Measurements from ENCODE around the gene HSPA12A.

HSPA12A gene

GRCh38 chr10:116747325-116747724 is 5.0 kb upstream of the HSPA12A start:
- ChIA-PET CTCF (no interaction called here), POLR2A (no interaction called here)
- H3K4me3 ChIP-seq (ENCODE audit: low read depth, low read length), result no peak overlapping the region
- H3K4me1 ChIP-seq (ENCODE audit: control insufficient read depth, insufficient read depth, low read length), result no peaks in the 10 kb centered on the region; the same call in 1 of the 2 replicates
- no peak overlapping the region for H3K27ac ChIP-seq (ENCODE audit: extremely low read depth, low read depth, low read length)
- H3K9me3 ChIP-seq (ENCODE audit: control insufficient read depth, insufficient read depth, low read depth, low read length), result no peaks in the 10 kb centered on the region
- TF ChIP-seq IKZF3 (tag by site-specific recombination; IDR thresholded peaks at IDR 0.05), result no peak
- no peak for TF ChIP-seq KLF7 (tag by site-specific recombination; IDR thresholded peaks at IDR 0.05; ENCODE audit: borderline replicate concordance)
- no peak for TF ChIP-seq ZBTB1 (tag by site-specific recombination; IDR thresholded peaks at IDR 0.05)
- TF ChIP-seq, protein P1, sequence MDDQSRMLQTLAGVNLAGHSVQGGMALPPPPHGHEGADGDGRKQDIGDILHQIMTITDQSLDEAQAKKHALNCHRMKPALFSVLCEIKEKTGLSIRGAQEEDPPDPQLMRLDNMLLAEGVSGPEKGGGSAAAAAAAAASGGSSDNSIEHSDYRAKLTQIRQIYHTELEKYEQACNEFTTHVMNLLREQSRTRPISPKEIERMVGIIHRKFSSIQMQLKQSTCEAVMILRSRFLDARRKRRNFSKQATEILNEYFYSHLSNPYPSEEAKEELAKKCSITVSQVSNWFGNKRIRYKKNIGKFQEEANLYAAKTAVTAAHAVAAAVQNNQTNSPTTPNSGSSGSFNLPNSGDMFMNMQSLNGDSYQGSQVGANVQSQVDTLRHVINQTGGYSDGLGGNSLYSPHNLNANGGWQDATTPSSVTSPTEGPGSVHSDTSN (CRISPR knock-in tag; IDR thresholded peaks at IDR 0.05), result no peak
- TF ChIP-seq, protein P2, sequence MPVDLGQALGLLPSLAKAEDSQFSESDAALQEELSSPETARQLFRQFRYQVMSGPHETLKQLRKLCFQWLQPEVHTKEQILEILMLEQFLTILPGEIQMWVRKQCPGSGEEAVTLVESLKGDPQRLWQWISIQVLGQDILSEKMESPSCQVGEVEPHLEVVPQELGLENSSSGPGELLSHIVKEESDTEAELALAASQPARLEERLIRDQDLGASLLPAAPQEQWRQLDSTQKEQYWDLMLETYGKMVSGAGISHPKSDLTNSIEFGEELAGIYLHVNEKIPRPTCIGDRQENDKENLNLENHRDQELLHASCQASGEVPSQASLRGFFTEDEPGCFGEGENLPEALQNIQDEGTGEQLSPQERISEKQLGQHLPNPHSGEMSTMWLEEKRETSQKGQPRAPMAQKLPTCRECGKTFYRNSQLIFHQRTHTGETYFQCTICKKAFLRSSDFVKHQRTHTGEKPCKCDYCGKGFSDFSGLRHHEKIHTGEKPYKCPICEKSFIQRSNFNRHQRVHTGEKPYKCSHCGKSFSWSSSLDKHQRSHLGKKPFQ (tag by site-specific recombination; IDR thresholded peaks at IDR 0.05), result no peak
- TF ChIP-seq ZNF658 (tag by site-specific recombination; IDR thresholded peaks at IDR 0.05), result no peak
- TF ChIP-seq ZSCAN30 (tag by site-specific recombination; IDR thresholded peaks at IDR 0.05), result no peak
- TF ChIP-seq ZEB2 (tag by site-specific recombination; IDR thresholded peaks at IDR 0.05), result no peak
- TF ChIP-seq ZNF24 (tag by site-specific recombination; IDR thresholded peaks at IDR 0.05), result no peak
- TF ChIP-seq ZBTB20 (tag by site-specific recombination; IDR thresholded peaks at IDR 0.05), result no peak
- TF ChIP-seq ZNF513 (tag by site-specific recombination; IDR thresholded peaks at IDR 0.05), result no peak
- no peak for TF ChIP-seq ZNF214 (tag by site-specific recombination; IDR thresholded peaks at IDR 0.05; ENCODE audit: borderline replicate concordance)
- no peak for TF ChIP-seq CTCF (tag by site-specific recombination; IDR thresholded peaks at IDR 0.05)
- TF ChIP-seq MYNN (tag by site-specific recombination; IDR thresholded peaks at IDR 0.05; ENCODE audit: borderline replicate concordance), result no peak
- no peak for TF ChIP-seq ZNF37A (tag by site-specific recombination; IDR thresholded peaks at IDR 0.05)
- no peak for TF ChIP-seq ZNF843 (tag by site-specific recombination; IDR thresholded peaks at IDR 0.05)
- no peak for TF ChIP-seq ZNF280D (tag by site-specific recombination; IDR thresholded peaks at IDR 0.05)
- no peak for TF ChIP-seq ZNF112 (tag by site-specific recombination; IDR thresholded peaks at IDR 0.05)
- no peak for TF ChIP-seq SP3 (tag by site-specific recombination; IDR thresholded peaks at IDR 0.05)
- no peaks in the 10 kb centered on the region for H3K36me3 ChIP-seq (ENCODE audit: control insufficient read depth in 2 of 2, insufficient read depth in 1 of 2, low read length in 2 of 2)

Measured in HEK293 (cell line).